ENCODE results near the gene NKPD1. TPM values are rescaled to one million over a fixed set of nuclear protein-coding genes. Genes with fewer than 3 reads are reported as not detected.

The NKPD1 gene
- total and polyA plus RNA-seq, 2 experiments from 2014 or later: 0.24 to 1.3 TPM

- Histone ChIP-seq H3K4me2 (no peak overlapping the region), H3K27ac (ENCODE audit: low read depth) (no peak overlapping the region), H3K27me3 (ENCODE audit: insufficient read depth) (no peaks in the 10 kb centered on the region), H3K4me1 (ENCODE audit: insufficient read depth) (no peaks in the 10 kb centered on the region; the same call in 1 of the 2 replicates), H3K79me2 (replicated peaks; ENCODE audit: insufficient read depth) (peaks cover 98% of the 10 kb centered on the region), H3K36me3 (ENCODE audit: insufficient read depth) (no peaks in the 10 kb centered on the region), H3K4me3 (no peak overlapping the region), H2AFZ (no peak overlapping the region), H3K9me2 (ENCODE audit: insufficient read depth) (no peaks in the 10 kb centered on the region), H4K20me1 (replicated peaks; ENCODE audit: insufficient read depth) (peaks cover 51% of the 10 kb centered on the region), H3F3A (replicated peaks; ENCODE audit: low read depth) (no peaks in the 10 kb centered on the region)
- Mint-ChIP-seq H3K4me3 (no peak overlapping the region), H3K27me3 (ENCODE audit: insufficient read depth, low read depth, poor library complexity) (peaks cover 7% of the 10 kb centered on the region), H3K4me1 (peaks cover 8% of the 10 kb centered on the region), H3K9me3 (no peaks in the 10 kb centered on the region), H3K27ac (no peak overlapping the region; the same call in 1 of the 2 replicates), H3K36me3 (ENCODE audit: low read depth) (no peaks in the 10 kb centered on the region; the same call in 2 of the 3 replicates)
- DNase-seq (ENCODE audit: low spot score) (no peak), ATAC-seq (no peak)
- no peak for TF ChIP-seq NANOG (IDR thresholded peaks at IDR 0.05; ENCODE audit: borderline replicate concordance)
- TF ChIP-seq EZH2 (IDR thresholded peaks at IDR 0.05; ENCODE audit: low read depth, unreplicated experiment): no peak
- no peak for TF ChIP-seq JUNB (IDR thresholded peaks at IDR 0.05; ENCODE audit: unreplicated experiment)
- TF ChIP-seq POLR2AphosphoS5 (IDR thresholded peaks at IDR 0.05; ENCODE audit: low read depth): no peak
- no peak for TF ChIP-seq REST (IDR thresholded peaks at IDR 0.05; ENCODE audit: unreplicated experiment)
- TF ChIP-seq ZNF331 (CRISPR knock-in tag; IDR thresholded peaks at IDR 0.05; ENCODE audit: low read depth): no peak
These were observed 48.5 kb downstream of the NKPD1 start for GRCh38 chr19:45112111-45112827.

Other genes starting within 250 kb of the NKPD1 start
- gene APOC1, start 246.4 kb downstream of the NKPD1 start, total RNA-seq (2014; rRNA removed; shearing (Covaris generic)): 25.4 and 26.8 TPM in 2 replicates
- gene APOC1, start 246.4 kb downstream of the NKPD1 start, polyA plus RNA-seq (2016; fragmentation: Nextera tagmentation; extraction: Ambion mirVana): 221 and 252 TPM in 2 replicates
- not detected in 2 replicates for gene APOC4, start 218.7 kb downstream of the NKPD1 start, total RNA-seq (2014; rRNA removed; shearing (Covaris generic))
- not detected in 2 replicates for gene APOC4, start 218.7 kb downstream of the NKPD1 start, polyA plus RNA-seq (2016; fragmentation: Nextera tagmentation; extraction: Ambion mirVana)
- gene APOC2, start 214.9 kb downstream of the NKPD1 start, total RNA-seq (2014; rRNA removed; shearing (Covaris generic)): not detected in 2 replicates
- gene APOC2, start 214.9 kb downstream of the NKPD1 start, polyA plus RNA-seq (2016; fragmentation: Nextera tagmentation; extraction: Ambion mirVana): not detected in 2 replicates
- 70.6 and 71.5 TPM in 2 replicates for gene CLPTM1, start 205.6 kb downstream of the NKPD1 start, total RNA-seq (2014; rRNA removed; shearing (Covaris generic))
- 36.7 and 41.6 TPM in 2 replicates for gene CLPTM1, start 205.6 kb downstream of the NKPD1 start, polyA plus RNA-seq (2016; fragmentation: Nextera tagmentation; extraction: Ambion mirVana)
- gene RELB, start 159.5 kb downstream of the NKPD1 start, total RNA-seq (2014; rRNA removed; shearing (Covaris generic)): 11.1 and 13.1 TPM in 2 replicates
- gene RELB, start 159.5 kb downstream of the NKPD1 start, polyA plus RNA-seq (2016; fragmentation: Nextera tagmentation; extraction: Ambion mirVana): 7.4 and 7.9 TPM in 2 replicates
- 78.7 and 92.3 TPM in 2 replicates for gene CLASRP, start 121.9 kb downstream of the NKPD1 start, total RNA-seq (2014; rRNA removed; shearing (Covaris generic))
- 26.5 and 27.1 TPM in 2 replicates for gene CLASRP, start 121.9 kb downstream of the NKPD1 start, polyA plus RNA-seq (2016; fragmentation: Nextera tagmentation; extraction: Ambion mirVana)
- gene ZNF296, start 84.5 kb downstream of the NKPD1 start, total RNA-seq (2014; rRNA removed; shearing (Covaris generic)): 10.3 and 13.4 TPM in 2 replicates
- 16.5 and 18.6 TPM in 2 replicates for gene ZNF296, start 84.5 kb downstream of the NKPD1 start, polyA plus RNA-seq (2016; fragmentation: Nextera tagmentation; extraction: Ambion mirVana)
- gene GEMIN7, start 81.7 kb downstream of the NKPD1 start, total RNA-seq (2014; rRNA removed; shearing (Covaris generic)): 49.6 and 52.6 TPM in 2 replicates
- gene GEMIN7, start 81.7 kb downstream of the NKPD1 start, polyA plus RNA-seq (2016; fragmentation: Nextera tagmentation; extraction: Ambion mirVana): 90.5 and 91.6 TPM in 2 replicates
- 33.3 and 47.2 TPM in 2 replicates for gene PPP1R37, start 67.8 kb downstream of the NKPD1 start, total RNA-seq (2014; rRNA removed; shearing (Covaris generic))
- gene PPP1R37, start 67.8 kb downstream of the NKPD1 start, polyA plus RNA-seq (2016; fragmentation: Nextera tagmentation; extraction: Ambion mirVana): 6.9 and 7.8 TPM in 2 replicates
- gene TRAPPC6A, start 17.3 kb upstream of the NKPD1 start, total RNA-seq (2014; rRNA removed; shearing (Covaris generic)): 23.3 and 29.4 TPM in 2 replicates
- 74.7 and 81.9 TPM in 2 replicates for gene TRAPPC6A, start 17.3 kb upstream of the NKPD1 start, polyA plus RNA-seq (2016; fragmentation: Nextera tagmentation; extraction: Ambion mirVana)
- 15.9 and 16.0 TPM in 2 replicates for gene BLOC1S3, start 17.8 kb upstream of the NKPD1 start, total RNA-seq (2014; rRNA removed; shearing (Covaris generic))
- 2.5 and 5.0 TPM in 2 replicates for gene BLOC1S3, start 17.8 kb upstream of the NKPD1 start, polyA plus RNA-seq (2016; fragmentation: Nextera tagmentation; extraction: Ambion mirVana)
- 0.35 and 3.2 TPM in 2 replicates for gene EXOC3L2, start 84.4 kb upstream of the NKPD1 start, total RNA-seq (2014; rRNA removed; shearing (Covaris generic))
- gene EXOC3L2, start 84.4 kb upstream of the NKPD1 start, polyA plus RNA-seq (2016; fragmentation: Nextera tagmentation; extraction: Ambion mirVana): 2.0 and 2.8 TPM in 2 replicates
- gene MARK4, start 90.3 kb upstream of the NKPD1 start, total RNA-seq (2014; rRNA removed; shearing (Covaris generic)): 38.6 and 40.5 TPM in 2 replicates
- gene MARK4, start 90.3 kb upstream of the NKPD1 start, polyA plus RNA-seq (2016; fragmentation: Nextera tagmentation; extraction: Ambion mirVana): 15.8 and 16.6 TPM in 2 replicates
- not detected in 2 replicates for gene CKM, start 161.9 kb upstream of the NKPD1 start, total RNA-seq (2014; rRNA removed; shearing (Covaris generic))
- 0.47 TPM in 1 of 2 replicates, not detected in the other for gene CKM, start 161.9 kb upstream of the NKPD1 start, polyA plus RNA-seq (2016; fragmentation: Nextera tagmentation; extraction: Ambion mirVana)
- 4.2 and 6.4 TPM in 2 replicates for gene KLC3, start 179.8 kb upstream of the NKPD1 start, total RNA-seq (2014; rRNA removed; shearing (Covaris generic))
- gene KLC3, start 179.8 kb upstream of the NKPD1 start, polyA plus RNA-seq (2016; fragmentation: Nextera tagmentation; extraction: Ambion mirVana): 2.8 and 3.1 TPM in 2 replicates
- gene ERCC2, start 209.6 kb upstream of the NKPD1 start, total RNA-seq (2014; rRNA removed; shearing (Covaris generic)): 81.1 and 84.7 TPM in 2 replicates
- 33.3 and 39.4 TPM in 2 replicates for gene ERCC2, start 209.6 kb upstream of the NKPD1 start, polyA plus RNA-seq (2016; fragmentation: Nextera tagmentation; extraction: Ambion mirVana)
- gene PPP1R13L, start 244.1 kb upstream of the NKPD1 start, total RNA-seq (2014; rRNA removed; shearing (Covaris generic)): 9.6 and 11.3 TPM in 2 replicates
- 12.9 and 15.5 TPM in 2 replicates for gene PPP1R13L, start 244.1 kb upstream of the NKPD1 start, polyA plus RNA-seq (2016; fragmentation: Nextera tagmentation; extraction: Ambion mirVana)
- gene POLR1G, start 245.7 kb upstream of the NKPD1 start, total RNA-seq (2014; rRNA removed; shearing (Covaris generic)): 33.0 and 34.1 TPM in 2 replicates
- 85.9 and 91.1 TPM in 2 replicates for gene POLR1G, start 245.7 kb upstream of the NKPD1 start, polyA plus RNA-seq (2016; fragmentation: Nextera tagmentation; extraction: Ambion mirVana)